Activated naive CD4-positive, alpha-beta T cell treated with anti-CD3 and anti-CD28 coated beads, Interleukin-2, amount 10 ng/mL, durations not matched to agents 7 days and 5 days (primary cell): ENCODE data around the gene NOPCHAP1.
"Not testable (repeated sequence)": the region's sequence is repeated elsewhere in the genome, so short reads cannot be mapped to it uniquely, and the experiment has no call there.

Experiments used
- CTCF ChIA-PET: fragments of 350-600 bp; sonication (Branson Sonifier 250); formaldehyde crosslinking; loops from one replicate; lab custom pipeline; 2021; ENCODE audit warnings: antibody characterized with exemption; lab: Charles Lee
- DNase-seq: peaks from one replicate; pipeline ENCODE4 v3.0.0-alpha.2; 2020
- H3K27ac Mint-ChIP-seq: one replicate; pipeline ENCODE4 v1.8.0; 2021; ENCODE audit warnings: mild to moderate bottlenecking, moderate library complexity, mixed read lengths
- H3K27me3 Mint-ChIP-seq: one replicate; pipeline ENCODE4 v1.8.0; 2021; ENCODE audit warnings: mild to moderate bottlenecking, mixed read lengths
- H3K36me3 Mint-ChIP-seq: one replicate; pipeline ENCODE4 v1.8.0; 2021; ENCODE audit warnings: mixed read lengths
- H3K4me1 Mint-ChIP-seq: one replicate; pipeline ENCODE4 v1.8.0; 2021; ENCODE audit warnings: mixed read lengths
- H3K4me3 Mint-ChIP-seq: one replicate; pipeline ENCODE4 v1.8.0; 2021; ENCODE audit warnings: mild to moderate bottlenecking, moderate library complexity, mixed read lengths
- H3K9me3 Mint-ChIP-seq: one replicate; pipeline ENCODE4 v1.8.0; 2021; ENCODE audit warnings: mixed read lengths

NOPCHAP1 gene

GRCh38 chr12:104976703-104977102, 9.4 kb upstream of the NOPCHAP1 start:
- no peak for DNase-seq
- H3K9me3 Mint-ChIP-seq, result no peaks in the 10 kb centered on the region
- H3K4me3 Mint-ChIP-seq, result no peak overlapping the region
- peaks cover 15% of the 10 kb centered on the region for H3K27me3 Mint-ChIP-seq
- CTCF ChIA-PET, result no interaction called here
- no peaks in the 10 kb centered on the region for H3K36me3 Mint-ChIP-seq
- H3K27ac Mint-ChIP-seq, result no peak overlapping the region
- no peaks in the 10 kb centered on the region for H3K4me1 Mint-ChIP-seq

GRCh38 chr12:104977688-104978087, 8.4 kb upstream of the NOPCHAP1 start:
- not testable (repeated sequence) for H3K9me3 Mint-ChIP-seq

DNA sequence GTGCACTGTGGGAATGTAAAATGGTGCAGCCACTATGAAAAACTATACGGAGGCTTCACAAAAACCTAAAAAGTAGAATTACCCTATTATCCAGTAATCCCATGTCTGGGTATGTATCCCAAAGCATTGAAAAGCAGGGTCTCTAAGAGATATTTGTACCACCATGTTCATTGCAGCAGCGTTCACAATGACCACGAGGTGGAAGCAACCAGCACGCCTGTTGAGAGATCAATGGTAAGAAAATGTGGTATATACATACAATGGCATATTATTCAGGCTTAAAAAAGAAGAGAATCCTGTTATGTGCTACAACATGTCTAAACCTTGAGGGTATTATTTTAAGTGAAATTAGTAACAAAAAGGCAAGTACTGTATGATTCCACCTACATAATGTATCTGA, 910 bp upstream of the NOPCHAP1 start:
- H3K36me3 Mint-ChIP-seq, result peaks cover 15% of the 10 kb centered on the region
- CTCF ChIA-PET, result no interaction called here
- H3K9me3 Mint-ChIP-seq, result peaks cover 3% of the 10 kb centered on the region
- H3K27ac Mint-ChIP-seq, result no peak overlapping the region
- DNase-seq, result no peak
- peak overlapping the region; percentile 79 for H3K4me3 Mint-ChIP-seq
- H3K4me1 Mint-ChIP-seq, result peaks cover 30% of the 10 kb centered on the region
- H3K27me3 Mint-ChIP-seq, result peaks cover 5% of the 10 kb centered on the region

More at GRCh38 chr12:104977688-104978087, 8.4 kb upstream of the NOPCHAP1 start:
- H3K4me3 Mint-ChIP-seq, CTCF ChIA-PET, H3K4me1 Mint-ChIP-seq, H3K27ac Mint-ChIP-seq, H3K36me3 Mint-ChIP-seq, DNase-seq: not testable (repeated sequence)
- H3K27me3 Mint-ChIP-seq, result peaks cover 15% of the 10 kb centered on the region

GRCh38 chr12:104990950-104991349, 4.8 kb downstream of the NOPCHAP1 start:
- no peak for DNase-seq
- Mint-ChIP-seq H3K27ac (no peak overlapping the region), H3K27me3 (no peaks in the 10 kb centered on the region), H3K9me3 (peaks cover 3% of the 10 kb centered on the region), H3K4me3 (no peak overlapping the region), H3K4me1 (peaks cover 21% of the 10 kb centered on the region), H3K36me3 (peaks cover 39% of the 10 kb centered on the region)
- CTCF ChIA-PET, result no interaction called here

GRCh38 chr12:104991565-104992128, 5.5 kb downstream of the NOPCHAP1 start:
- no peak for DNase-seq

GRCh38 chr12:104994336-104994735, 8.2 kb downstream of the NOPCHAP1 start:
- Mint-ChIP-seq H3K36me3 (peaks cover 58% of the 10 kb centered on the region), H3K9me3 (peaks cover 3% of the 10 kb centered on the region), H3K4me1 (no peaks in the 10 kb centered on the region), H3K4me3 (no peak overlapping the region), H3K27me3 (no peaks in the 10 kb centered on the region), H3K27ac (no peak overlapping the region)
- CTCF ChIA-PET, result no interaction called here
- no peak for DNase-seq

More at GRCh38 chr12:104991565-104992128, 5.5 kb downstream of the NOPCHAP1 start:
- no peaks in the 10 kb centered on the region for H3K27me3 Mint-ChIP-seq
- CTCF ChIA-PET, result no interaction called here
- no peak overlapping the region for H3K27ac Mint-ChIP-seq
- H3K9me3 Mint-ChIP-seq, result peaks cover 3% of the 10 kb centered on the region
- peaks cover 42% of the 10 kb centered on the region for H3K36me3 Mint-ChIP-seq
- H3K4me3 Mint-ChIP-seq, result no peak overlapping the region
- peaks cover 17% of the 10 kb centered on the region for H3K4me1 Mint-ChIP-seq

DNA sequence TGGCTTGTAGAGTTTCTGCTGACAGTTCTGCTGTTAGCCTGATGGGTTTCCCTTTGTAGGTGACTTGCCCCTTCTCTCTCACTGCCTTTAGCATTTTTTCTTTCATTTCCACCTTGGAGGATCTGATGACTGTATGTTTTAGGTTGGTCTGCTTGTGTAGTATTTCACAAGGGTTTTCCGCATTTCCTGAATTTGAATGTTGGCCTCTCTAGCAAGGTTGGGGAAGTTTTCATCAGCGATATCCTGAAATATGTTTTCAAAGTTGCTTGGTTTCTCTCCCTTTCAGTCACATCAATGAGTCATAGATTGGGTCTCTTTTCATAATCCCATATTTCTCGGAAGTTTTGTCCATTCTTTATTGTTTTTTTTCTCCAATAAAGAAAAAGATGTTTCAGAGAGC, 11.4 kb downstream of the NOPCHAP1 start:
- CTCF ChIA-PET, result no interaction called here
- Mint-ChIP-seq H3K36me3 (peaks cover 74% of the 10 kb centered on the region), H3K27ac (no peak overlapping the region), H3K4me3 (no peak overlapping the region), H3K4me1 (no peaks in the 10 kb centered on the region), H3K9me3 (peaks cover 12% of the 10 kb centered on the region), H3K27me3 (no peaks in the 10 kb centered on the region)
- no peak for DNase-seq

- peaks cover 18% of the 10 kb centered on the region for H3K9me3 Mint-ChIP-seq
- CTCF ChIA-PET, result no interaction called here
- peaks cover 77% of the 10 kb centered on the region for H3K36me3 Mint-ChIP-seq
- H3K4me1 Mint-ChIP-seq, result no peaks in the 10 kb centered on the region
- DNase-seq, result no peak
- H3K27me3 Mint-ChIP-seq, result no peaks in the 10 kb centered on the region
- H3K27ac Mint-ChIP-seq, result no peak overlapping the region
- no peak overlapping the region for H3K4me3 Mint-ChIP-seq
These were observed 12.6 kb downstream of the NOPCHAP1 start for GRCh38 chr12:104998423-104999346.

- Mint-ChIP-seq H3K36me3 (peaks cover 78% of the 10 kb centered on the region), H3K4me1 (no peaks in the 10 kb centered on the region), H3K27me3 (no peaks in the 10 kb centered on the region), H3K9me3 (peaks cover 18% of the 10 kb centered on the region), H3K27ac (no peak overlapping the region), H3K4me3 (no peak overlapping the region)
- CTCF ChIA-PET, result no interaction called here
- no peak for DNase-seq
These were observed 13.2 kb downstream of the NOPCHAP1 start for GRCh38 chr12:104999347-104999685.

- Mint-ChIP-seq H3K9me3 (peaks cover 18% of the 10 kb centered on the region), H3K4me1 (no peaks in the 10 kb centered on the region), H3K27ac (no peak overlapping the region), H3K36me3 (peaks cover 79% of the 10 kb centered on the region), H3K4me3 (no peak overlapping the region), H3K27me3 (no peaks in the 10 kb centered on the region)
- CTCF ChIA-PET, result no interaction called here
- no peak for DNase-seq
These were observed 15.4 kb downstream of the NOPCHAP1 start for GRCh38 chr12:105001476-105001875.

DNA sequence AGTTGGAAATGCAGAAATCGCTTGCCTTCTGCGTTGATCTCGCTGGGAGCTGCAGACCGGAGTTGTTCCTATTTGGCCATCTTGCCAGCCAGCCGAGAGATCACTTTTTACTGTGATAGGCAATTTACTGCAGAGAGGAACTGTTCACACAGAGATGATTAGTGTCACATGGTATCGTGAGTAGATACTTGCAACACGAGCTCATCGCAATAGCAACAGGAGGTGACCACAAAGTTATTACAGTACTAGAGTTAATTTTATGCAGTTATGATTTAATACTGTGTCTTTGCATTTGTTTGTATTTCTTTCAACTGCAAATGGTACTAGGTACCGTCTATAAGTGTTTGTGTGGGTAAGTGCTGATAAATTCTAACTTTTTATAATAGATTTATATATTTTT, 27.8 kb downstream of the NOPCHAP1 start:
- Mint-ChIP-seq H3K27ac (no peak overlapping the region), H3K9me3 (peaks cover 10% of the 10 kb centered on the region), H3K4me3 (no peak overlapping the region), H3K36me3 (peaks cover 48% of the 10 kb centered on the region), H3K27me3 (no peaks in the 10 kb centered on the region), H3K4me1 (no peaks in the 10 kb centered on the region)
- CTCF ChIA-PET, result no interaction called here
- DNase-seq, result no peak

DNA sequence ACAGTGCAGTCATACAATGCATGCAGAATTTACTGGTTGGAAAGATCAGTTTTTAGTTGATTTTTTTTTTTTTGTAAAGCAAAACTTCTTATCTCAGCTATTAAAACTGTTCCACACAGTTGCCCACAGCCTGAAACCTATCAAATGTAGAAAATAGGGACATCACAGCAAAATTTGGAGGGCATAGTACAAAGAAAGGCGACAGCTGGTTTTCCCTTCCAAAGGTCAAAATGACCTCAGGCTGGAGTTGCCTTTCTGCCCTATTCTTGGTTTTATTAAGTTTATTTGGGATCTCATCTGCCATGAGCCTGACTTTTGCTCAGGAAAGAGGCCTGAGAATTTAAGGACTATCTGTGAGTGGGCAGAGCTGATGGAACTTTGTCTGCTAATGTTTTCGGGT, 28.5 kb downstream of the NOPCHAP1 start:
- peaks cover 41% of the 10 kb centered on the region for H3K36me3 Mint-ChIP-seq
- CTCF ChIA-PET, result no interaction called here
- no peaks in the 10 kb centered on the region for H3K27me3 Mint-ChIP-seq
- peaks cover 10% of the 10 kb centered on the region for H3K9me3 Mint-ChIP-seq
- H3K27ac Mint-ChIP-seq, result no peak overlapping the region
- H3K4me1 Mint-ChIP-seq, result no peaks in the 10 kb centered on the region
- no peak for DNase-seq
- no peak overlapping the region for H3K4me3 Mint-ChIP-seq

- H3K36me3 Mint-ChIP-seq, result peaks cover 31% of the 10 kb centered on the region
- no peaks in the 10 kb centered on the region for H3K4me1 Mint-ChIP-seq
- DNase-seq, result no peak
- H3K27me3 Mint-ChIP-seq, result no peaks in the 10 kb centered on the region
- H3K27ac Mint-ChIP-seq, result no peak overlapping the region
- H3K9me3 Mint-ChIP-seq, result peaks cover 6% of the 10 kb centered on the region
- no peak overlapping the region for H3K4me3 Mint-ChIP-seq
- CTCF ChIA-PET, result no interaction called here
These were observed 29.4 kb downstream of the NOPCHAP1 start for GRCh38 chr12:105015543-105015942.

GRCh38 chr12:105018012-105018411, 31.9 kb downstream of the NOPCHAP1 start:
- H3K4me3 Mint-ChIP-seq, result no peak overlapping the region
- H3K27me3 Mint-ChIP-seq, result no peaks in the 10 kb centered on the region
- DNase-seq, result no peak
- no peaks in the 10 kb centered on the region for H3K9me3 Mint-ChIP-seq
- H3K27ac Mint-ChIP-seq, result no peak overlapping the region
- H3K36me3 Mint-ChIP-seq, result peaks cover 8% of the 10 kb centered on the region
- CTCF ChIA-PET, result no interaction called here
- no peaks in the 10 kb centered on the region for H3K4me1 Mint-ChIP-seq

GRCh38 chr12:105018776-105019175, 32.7 kb downstream of the NOPCHAP1 start:
- CTCF ChIA-PET, result no interaction called here
- H3K27ac Mint-ChIP-seq, result no peak overlapping the region
- DNase-seq, result no peak
- no peaks in the 10 kb centered on the region for H3K9me3 Mint-ChIP-seq
- H3K36me3 Mint-ChIP-seq, result peaks cover 8% of the 10 kb centered on the region
- no peaks in the 10 kb centered on the region for H3K27me3 Mint-ChIP-seq
- H3K4me1 Mint-ChIP-seq, result no peaks in the 10 kb centered on the region
- H3K4me3 Mint-ChIP-seq, result no peak overlapping the region
